Measurements from ENCODE around the gene PEX11G. TPM values are rescaled to one million over a fixed set of nuclear protein-coding genes. Genes with fewer than 3 reads are reported as not detected.

The PEX11G gene
- total and polyA plus RNA-seq, 2 of the 8 experiments (the other 6 are each of a cell fraction or from before 2014, with no cell fraction given) = 2.1 to 4.3 TPM

- H3K23me2 ChIP-seq (ENCODE audit: low read depth, low read length) = peaks cover 13% of the 10 kb centered on the region
- no peak overlapping the region for H3K4ac ChIP-seq (replicated peaks; ENCODE audit: insufficient read length, low read depth, low read length)
- no peak overlapping the region for H2BK120ac ChIP-seq (replicated peaks; ENCODE audit: low read depth, low read length)
- no peak overlapping the region for H4K91ac ChIP-seq (replicated peaks; ENCODE audit: insufficient read length, low read length)
- H3K23ac ChIP-seq (ENCODE audit: insufficient read length) = no peak overlapping the region
- DNase-seq (ENCODE audit: low read depth in 1 of 2, low spot score in 2 of 2) (no peak), FAIRE-seq (no peak)
- ChIA-PET POLR2A (ENCODE audit: partially characterized antibody) (interaction anchor here (1.1 to 7.0 kb wide), 6 partner anchors 8 to 109 kb away, joined by 3 to 80 read pairs (median 4); partner anchors contain the start of genes PET100, PNPLA6 and XAB2), CTCF (ENCODE audit: partially characterized antibody) (interaction anchor here (0.7 to 2.3 kb wide), 4 partner anchors 12 to 60 kb away, joined by 3 to 7 read pairs (median 4); partner anchors contain the start of gene PNPLA6)
- H2BK20ac ChIP-seq (ENCODE audit: low read length) = no peak overlapping the region
- H2BK5ac ChIP-seq (ENCODE audit: low read depth, low read length) = no peak overlapping the region; the same call in 1 of the 2 replicates
- H3K9me3 ChIP-seq (ENCODE audit: insufficient read depth in 2 of 2, low read depth in 1 of 2, low read length in 1 of 2) = no peaks in the 10 kb centered on the region
- H3K14ac ChIP-seq (ENCODE audit: insufficient read length) = no peak overlapping the region
- WGBS, 2 experiments (ENCODE audit: extremely low coverage in 1 of 2, insufficient coverage in 1 of 2, insufficient read length in 1 of 2, insufficient replicate concordance in 2 of 2, low coverage in 1 of 2, low lambda C conversion rate in 2 of 2, missing lambda C conversion rate in 1 of 2) = 94% methylated on average over 41 of the region's 51 CpGs; no CpG with 5 or more reads in 1 of the 2 experiments
- no peak overlapping the region for H3K56ac ChIP-seq (replicated peaks; ENCODE audit: insufficient read length, low read depth, low read length)
- H3K36me3 ChIP-seq (ENCODE audit: control insufficient read depth in 2 of 4, insufficient read depth in 4 of 4, low read length in 3 of 4) = peaks cover 0 to 7% (median 3%) of the 10 kb centered on the region in 4 experiments; a peak in 1 of 8 replicates
- H3K4me3 ChIP-seq (ENCODE audit: extremely low read depth in 1 of 4, insufficient read depth in 2 of 4, low read depth in 3 of 4, low read length in 4 of 4) = no peak overlapping the region
- no peak overlapping the region for H3K18ac ChIP-seq (ENCODE audit: extremely low read depth, low read length)
- H3K79me2 ChIP-seq (ENCODE audit: control insufficient read depth in 1 of 2, insufficient read depth in 2 of 2, low read length in 2 of 2) = peaks cover 0 to 11% of the 10 kb centered on the region in 2 experiments; a peak in 1 of 4 replicates
- H3K4me2 ChIP-seq (ENCODE audit: insufficient read depth in 1 of 2, low read depth in 2 of 2, low read length in 2 of 2) = no peak overlapping the region
- no peak overlapping the region for H2BK15ac ChIP-seq (ENCODE audit: low read length)
- TF ChIP-seq EP300 (IDR thresholded peaks at IDR 0.05; ENCODE audit: borderline replicate concordance in 1 of 2, low read depth in 2 of 2, low read length in 2 of 2) = no peak
- no peak for TF ChIP-seq NANOG (IDR thresholded peaks at IDR 0.05; ENCODE audit: insufficient read depth, low read depth, low read length, poor library complexity, severe bottlenecking)
- no peak for TF ChIP-seq POLR2A (IDR thresholded peaks at IDR 0.05; ENCODE audit: control extremely low read depth in 1 of 2, low read depth in 2 of 2, low read length in 2 of 2)
- TF ChIP-seq HDAC2 (IDR thresholded peaks at IDR 0.05; ENCODE audit: borderline replicate concordance in 1 of 2, low read depth in 2 of 2, low read length in 2 of 2) = no peak
- TF ChIP-seq CTBP2 (IDR thresholded peaks at IDR 0.05; ENCODE audit: borderline replicate concordance, insufficient read depth, insufficient read length, low read length) = no peak
- TF ChIP-seq RBBP5 (IDR thresholded peaks at IDR 0.05; ENCODE audit: borderline replicate concordance, low read depth, low read length) = no peak
- no peak for TF ChIP-seq CREB1 (IDR thresholded peaks at IDR 0.05)
- peaks cover 1 to 2% of the 10 kb centered on the region in 2 experiments for H4K20me1 ChIP-seq (replicated peaks in 1 of 2; ENCODE audit: control insufficient read depth in 1 of 2, insufficient read depth in 2 of 2, low read length in 2 of 2)
- H3K9ac ChIP-seq (replicated peaks in 1 of 4; ENCODE audit: extremely low read depth in 1 of 4, low read depth in 3 of 4, low read length in 3 of 4) = no peak overlapping the region
- no peak overlapping the region for H2BK12ac ChIP-seq (ENCODE audit: low read depth, low read length)
- H3K27ac ChIP-seq (ENCODE audit: low read depth, low read length) = no peak overlapping the region
- H3K4me1 ChIP-seq (replicated peaks in 1 of 4; ENCODE audit: control insufficient read depth in 3 of 4, insufficient read depth in 4 of 4, low read length in 3 of 4) = peaks cover 0 to 15% (median 5%) of the 10 kb centered on the region in 4 experiments; a peak in 5 of 7 replicates
- no peak overlapping the region for H4K8ac ChIP-seq (ENCODE audit: extremely low read depth, insufficient read depth, low read length)
- H2AK5ac ChIP-seq (ENCODE audit: low read depth, low read length) = no peak overlapping the region
- no peaks in the 10 kb centered on the region for H3K27me3 ChIP-seq (replicated peaks in 1 of 4; ENCODE audit: control insufficient read depth in 3 of 4, extremely low read depth in 1 of 4, insufficient read depth in 3 of 4, low read length in 3 of 4)
- H4K5ac ChIP-seq (ENCODE audit: insufficient read length, low read depth, low read length) = no peak overlapping the region
- H2AFZ ChIP-seq (ENCODE audit: low read length) = no peak overlapping the region
- peaks cover 5% of the 10 kb centered on the region; the same call in 1 of the 2 replicates for H3K79me1 ChIP-seq (ENCODE audit: low read depth, low read length)
These were observed 31.6 kb upstream of the PEX11G start for GRCh38 chr19:7520131-7521051.
